GM12878 (cell line): ENCODE results near the gene CDH4. TPM values are rescaled to one million over a fixed set of nuclear protein-coding genes. Genes with fewer than 3 reads are reported as not detected.

Source experiments
- ATAC-seq: fragments of 200-7000 bp; cut with Tn5 transposase; 3 replicates; pipeline ENCODE4 v1.9.1; 2020; ENCODE audit warnings: mild to moderate bottlenecking, moderate library complexity
- BruUV-seq: library from RNA; stranded (reverse); fragments of 400-500 nt; replicated peaks from 2 replicates; lab custom pipeline; 2021; lab: Mats Ljungman, UMichigan
- CTCF ChIA-PET: fragments of 300-600 bp; sonication (Branson Sonifier 250); formaldehyde crosslinking; extraction: SDS; loops from one replicate; lab custom pipeline; 2021; ENCODE audit warnings: inconsistent platforms; lab: Yijun Ruan, JAX
- POLR2A ChIA-PET: fragments of 350-600 bp; formaldehyde crosslinking; extraction: SDS; loops from one replicate; lab custom pipeline; 2021; ENCODE audit warnings: inconsistent platforms; lab: Charles Lee
- RAD21 ChIA-PET: fragments of 300-600 bp; sonication (Branson Sonifier 250); formaldehyde crosslinking; loops from one replicate; lab custom pipeline; 2023; ENCODE audit warnings: antibody characterized with exemption; ENCODE audit not compliant: unreplicated experiment; lab: Charles Lee
- SMC1A ChIA-PET: fragments of 300-600 bp; sonication (Branson Sonifier 250); formaldehyde crosslinking; loops from one replicate; lab custom pipeline; 2023; ENCODE audit not compliant: unreplicated experiment, uncharacterized antibody; lab: Charles Lee
- DNase-seq: peaks from one replicate; pipeline ENCODE4 v3.0.0-alpha.2; 2011; ENCODE audit warnings: low read depth, low spot score
- FAIRE-seq: peaks from 3 replicates; lab custom pipeline; 2011; peaks lifted over from hg19 to GRCh38; lab: Jason Lieb, UNC
- H2AFZ ChIP-seq: 2 replicates; pipeline ENCODE4 v1.6.0; 2011; ENCODE audit warnings: low read depth, low read length, control low read depth; ENCODE audit not compliant: control insufficient read depth
- H3K27ac ChIP-seq: 2 replicates; pipeline ENCODE4 v1.5.1; 2011; ENCODE audit warnings: control low read depth; ENCODE audit not compliant: control insufficient read depth, insufficient read depth
- H3K27me3 ChIP-seq, 2 experiments: replicated peaks in 1 of 2; 2 replicates each; pipeline versions ENCODE4 v1.6.0 to v1.6.1; 2011; ENCODE audit warnings: low read length in 1 of 2; ENCODE audit not compliant: control insufficient read depth in 2 of 2, insufficient read depth in 2 of 2
- H3K36me3 ChIP-seq, 2 experiments: 2 replicates each; pipeline ENCODE4 v1.5.1; 2011; ENCODE audit warnings: low read length in 1 of 2; ENCODE audit not compliant: control insufficient read depth in 2 of 2, insufficient read depth in 2 of 2
- H3K4me1 ChIP-seq: 2 replicates; pipeline ENCODE4 v1.6.1; 2011; ENCODE audit warnings: mild to moderate bottlenecking, low read length, moderate library complexity, mixed read lengths; ENCODE audit not compliant: control insufficient read depth, insufficient read depth
- H3K4me2 ChIP-seq: 2 replicates; pipeline ENCODE4 v1.6.0; 2011; ENCODE audit warnings: control low read depth; ENCODE audit not compliant: control insufficient read depth, insufficient read depth
- H3K4me3 ChIP-seq: fragments of 200-600 bp; sonication (generic); 2 replicates; pipeline ENCODE4 v1.5.1; 2016
- H3K79me2 ChIP-seq: 2 replicates; pipeline ENCODE4 v1.6.0; 2011; ENCODE audit warnings: low read length; ENCODE audit not compliant: control insufficient read depth, insufficient read depth
- H3K9ac ChIP-seq: 2 replicates; pipeline ENCODE4 v1.8.0; 2011; ENCODE audit warnings: low read length, control low read depth, mixed read lengths; ENCODE audit not compliant: control insufficient read depth, insufficient read depth
- H3K9me3 ChIP-seq: replicated peaks from 3 replicates; pipeline ENCODE4 v1.5.1; 2011; ENCODE audit warnings: mild to moderate bottlenecking, low read length; ENCODE audit not compliant: control insufficient read depth, insufficient read depth
- H4K20me1 ChIP-seq: 2 replicates; pipeline ENCODE4 v1.6.0; 2011; ENCODE audit not compliant: control insufficient read depth, insufficient read depth
- BCL11A ChIP-seq: IDR thresholded peaks from 2 replicates; pipeline ENCODE4 v1.6.1; 2011; ENCODE audit warnings: low read depth, low read length
- E2F4 ChIP-seq: IDR thresholded peaks from 2 replicates; pipeline ENCODE4 v1.6.1; 2012; ENCODE audit warnings: low read depth, low read length, improper control_type of control experiment
- HDGF ChIP-seq: fragments of 450-650 bp; IDR thresholded peaks from 2 replicates; pipeline ENCODE4 v1.6.1; 2016; ENCODE audit warnings: antibody characterized with exemption
- PAX8 ChIP-seq: fragments of 450-650 bp; IDR thresholded peaks from 2 replicates; pipeline ENCODE4 v1.6.1; 2017; ENCODE audit warnings: mild to moderate bottlenecking, moderate library complexity
- POLR2AphosphoS2 ChIP-seq: IDR thresholded peaks from 2 replicates; pipeline ENCODE4 v1.6.1; 2011; ENCODE audit warnings: low read depth, mild to moderate bottlenecking, low read length, improper control_type of control experiment, moderate library complexity
- TCF12 ChIP-seq: IDR thresholded peaks from 2 replicates; pipeline ENCODE4 v1.6.1; 2011; ENCODE audit warnings: low read depth, mild to moderate bottlenecking, low read length
- ZNF592 ChIP-seq: fragments of 450-650 bp; IDR thresholded peaks from 2 replicates; pipeline ENCODE4 v1.6.1; 2017; ENCODE audit warnings: mild to moderate bottlenecking, moderate library complexity
- WGBS: methylation state at CpG from one replicate; pipeline ENCODE4 v1.1.6; 2016; ENCODE audit warnings: low lambda C conversion rate; ENCODE audit not compliant: insufficient replicate concordance, insufficient coverage; ENCODE audit errors: missing lambda C conversion rate; 5-methylcytosine and 5-hydroxymethylcytosine counted together
- in situ Hi-C: fragments of 300-500 bp; cut with MboI; formaldehyde crosslinking; loops from 9 replicates; pipeline ENCODE4 v1.14.3; 2018; ENCODE audit warnings: mixed read lengths
- intact Hi-C: fragments of 100-400 bp; cut with micrococcal nuclease; formaldehyde crosslinking; loops from one replicate; pipeline ENCODE4 v1.14.2; 2022; ENCODE audit not compliant: unreplicated experiment
- polyA plus RNA-seq, 11 experiments: library from polyadenylated mRNA; depleted of rRNA in 4 of 11; unstranded in 6 of 11; stranded (reverse) in 5 of 11; fragments of >200 nt; fragmentation: Nextera tagmentation in 4 of 11; fragmentation: Illumina TruSeq in 1 of 11; extraction: Ambion mirVana in 4 of 11; extraction: Trizol in 1 of 11; gene quantifications; 1 replicate in 1 of 11; 2 replicates in 10 of 11; pipeline versions ENCODE4 v1.2.1 to v1.2.3, GENCODE V29; 2011 to 2016; ENCODE audit warnings: inconsistent platforms in 2 of 11, missing spikeins in 2 of 11, low read depth in 1 of 11
- total RNA-seq, 4 experiments: library from RNA; depleted of rRNA in 3 of 4; stranded (reverse); fragments of >200 nt in 3 of 4; fragmentation: Illumina TruSeq in 1 of 4; extraction: Trizol in 1 of 4; gene quantifications; 2 replicates each; pipeline versions ENCODE4 v1.2.1 to v1.2.3, GENCODE V29; 2013 to 2021

CDH4 gene
- total and polyA plus RNA-seq, 10 of the 15 experiments (the other 5 are each of a cell fraction or from before 2014, with no cell fraction given), result not detected

GRCh38 chr20:61909821-61910220 is 657.8 kb downstream of the CDH4 start:
- no peak for ATAC-seq
- BruUV-seq, result no TSS peak
- no peaks in the 10 kb centered on the region for H3K27me3 ChIP-seq
- WGBS, result 73% methylated on average over 14 of the region's 14 CpGs
- CTCF ChIA-PET, result interaction anchor here (1.1 to 4.1 kb wide), 2 partner anchors 14 to 18 kb away, joined by 3 to 18 read pairs; no protein-coding TSS in a partner anchor
- peaks cover 34% of the 10 kb centered on the region for H3K4me1 ChIP-seq
- intact Hi-C loops (loop anchor here (5.0 kb wide), 1 partner anchor 212 kb away; the partner anchor contains the start of gene LSM14B), in situ Hi-C loops (loop anchor here (5.0 kb wide), 1 partner anchor 53 kb away; no protein-coding TSS in a partner anchor)
- H4K20me1 ChIP-seq, result no peaks in the 10 kb centered on the region
- no peaks in the 10 kb centered on the region for H3K36me3 ChIP-seq
- POLR2A ChIA-PET, result no interaction called here
- no peak overlapping the region for H3K9ac ChIP-seq
- no peak for FAIRE-seq
- SMC1A ChIA-PET, result interaction anchor here (0.6 kb wide), 1 partner anchor 24 kb away, joined by 3 read pairs; no protein-coding TSS in a partner anchor
- H2AFZ ChIP-seq, result no peak overlapping the region
- DNase-seq, result no peak
- TF ChIP-seq HDGF (no peak), POLR2AphosphoS2 (no peak), TCF12 (no peak), PAX8 (no peak), ZNF592 (no peak), BCL11A (no peak), E2F4 (no peak)
- no peak overlapping the region for H3K27ac ChIP-seq
- no peak overlapping the region for H3K4me2 ChIP-seq
- RAD21 ChIA-PET, result no interaction called here
- no peak overlapping the region for H3K4me3 ChIP-seq
- H3K79me2 ChIP-seq, result no peaks in the 10 kb centered on the region
- peaks cover 8% of the 10 kb centered on the region for H3K9me3 ChIP-seq
